OCI-LY3 (cell line): ENCODE data around the gene STK4.

Experiments used
- H2AFZ ChIP-seq: fragments of 200-600, 300-600 bp; shearing (Covaris generic); 2 replicates; pipeline ENCODE4 v1.6.0; 2014; ENCODE audit warnings: antibody characterized with exemption, low read depth, low read length
- H3K27ac ChIP-seq: fragments of 200-600, 300-600 bp; sonication (generic); 2 replicates; pipeline ENCODE4 v1.5.1; 2014; ENCODE audit warnings: mild to moderate bottlenecking, low read length, moderate library complexity, mixed read lengths
- H3K27me3 ChIP-seq: fragments of 200-600, 300-600 bp; sonication (generic); 2 replicates; pipeline ENCODE4 v1.6.1; 2014; ENCODE audit warnings: low read depth, low read length, mixed read lengths
- H3K36me3 ChIP-seq: fragments of 200-600, 300-600 bp; sonication (generic); replicated peaks from 2 replicates; pipeline ENCODE3; 2014; ENCODE audit warnings: low read depth, low read length, mixed read lengths
- H3K4me1 ChIP-seq: fragments of 300-600, 200-600 bp; sonication (generic); 2 replicates; pipeline ENCODE4 v1.6.1; 2014; ENCODE audit warnings: low read length, mixed read lengths
- H3K4me2 ChIP-seq: fragments of 200-600, 300-600 bp; sonication (generic); 2 replicates; pipeline ENCODE4 v1.6.1; 2014; ENCODE audit warnings: low read length, mixed read lengths
- H3K4me3 ChIP-seq: fragments of 300-600, 200-600 bp; sonication (generic); 2 replicates; pipeline ENCODE4 v1.5.1; 2014; ENCODE audit warnings: antibody characterized with exemption, mild to moderate bottlenecking, low read length, moderate library complexity
- H3K79me2 ChIP-seq: fragments of 300-600, 200-600 bp; shearing (Covaris generic); 2 replicates; pipeline ENCODE4 v1.6.1; 2014; ENCODE audit warnings: mild to moderate bottlenecking, low read length, mixed read lengths
- H3K9ac ChIP-seq: fragments of 300-600, 200-600 bp; shearing (Covaris generic); 2 replicates; pipeline ENCODE4 v1.6.0; 2014; ENCODE audit warnings: mild to moderate bottlenecking, low read length, moderate library complexity
- H3K9me3 ChIP-seq: fragments of 200-600, 300-600 bp; shearing (Covaris generic); 2 replicates; pipeline ENCODE4 v1.6.1; 2014; ENCODE audit warnings: low read length, mixed read lengths; ENCODE audit not compliant: insufficient read depth
- H4K20me1 ChIP-seq: fragments of 200-600, 300-600 bp; sonication (generic); 2 replicates; pipeline ENCODE4 v1.6.1; 2016; ENCODE audit warnings: low read length, mixed read lengths; ENCODE audit not compliant: insufficient read depth
- EZH2phosphoT487 ChIP-seq: fragments of 200-600 bp; shearing (Covaris generic); IDR thresholded peaks from 2 replicates; pipeline ENCODE4 v1.6.1; 2018; ENCODE audit warnings: antibody characterized with exemption, mixed run types, low read depth
- TF ChIP-seq, protein P1 (sequence below): fragments of 200-600, 300-600 bp; sonication (generic); IDR thresholded peaks from 2 replicates; pipeline ENCODE4 v1.5.1; 2014; ENCODE audit warnings: antibody characterized with exemption, low read length, low read depth

Gene STK4

GRCh38 chr20:45124365-45124764 lies 158.1 kb downstream of the STK4 start, which contains the start of gene WFDC12:
TSS of gene WFDC12 (minus strand) at chr20:45124465. CDS start at chr20:45124447, 18 bp downstream.
- H2AFZ ChIP-seq: no peak within 1 kb of the TSS
- no peak for TF ChIP-seq EZH2phosphoT487
- TF ChIP-seq, protein P1, sequence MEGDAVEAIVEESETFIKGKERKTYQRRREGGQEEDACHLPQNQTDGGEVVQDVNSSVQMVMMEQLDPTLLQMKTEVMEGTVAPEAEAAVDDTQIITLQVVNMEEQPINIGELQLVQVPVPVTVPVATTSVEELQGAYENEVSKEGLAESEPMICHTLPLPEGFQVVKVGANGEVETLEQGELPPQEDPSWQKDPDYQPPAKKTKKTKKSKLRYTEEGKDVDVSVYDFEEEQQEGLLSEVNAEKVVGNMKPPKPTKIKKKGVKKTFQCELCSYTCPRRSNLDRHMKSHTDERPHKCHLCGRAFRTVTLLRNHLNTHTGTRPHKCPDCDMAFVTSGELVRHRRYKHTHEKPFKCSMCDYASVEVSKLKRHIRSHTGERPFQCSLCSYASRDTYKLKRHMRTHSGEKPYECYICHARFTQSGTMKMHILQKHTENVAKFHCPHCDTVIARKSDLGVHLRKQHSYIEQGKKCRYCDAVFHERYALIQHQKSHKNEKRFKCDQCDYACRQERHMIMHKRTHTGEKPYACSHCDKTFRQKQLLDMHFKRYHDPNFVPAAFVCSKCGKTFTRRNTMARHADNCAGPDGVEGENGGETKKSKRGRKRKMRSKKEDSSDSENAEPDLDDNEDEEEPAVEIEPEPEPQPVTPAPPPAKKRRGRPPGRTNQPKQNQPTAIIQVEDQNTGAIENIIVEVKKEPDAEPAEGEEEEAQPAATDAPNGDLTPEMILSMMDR: no peak

GRCh38 chr20:45128099-45128498 lies 161.8 kb downstream of the STK4 start:
- H4K20me1 ChIP-seq: no peaks in the 10 kb centered on the region
- no peak overlapping the region for H2AFZ ChIP-seq
- no peaks in the 10 kb centered on the region for H3K36me3 ChIP-seq
- TF ChIP-seq, protein P1: no peak
- TF ChIP-seq EZH2phosphoT487: no peak
- no peak overlapping the region for H3K9ac ChIP-seq
- no peak overlapping the region for H3K27ac ChIP-seq
- no peak overlapping the region for H3K4me2 ChIP-seq
- H3K4me3 ChIP-seq: no peak overlapping the region
- no peaks in the 10 kb centered on the region for H3K9me3 ChIP-seq
- H3K79me2 ChIP-seq: no peaks in the 10 kb centered on the region
- H3K4me1 ChIP-seq: 0 out of 2 replicates have a peak, but pooled peaks cover 4% of the 10 kb centered on the region
- H3K27me3 ChIP-seq: no peaks in the 10 kb centered on the region

More at GRCh38 chr20:45124365-45124764, 158.1 kb downstream of the STK4 start, which contains the start of gene WFDC12:
- Histone ChIP-seq H3K27me3 (no peaks in the 10 kb centered on the region), H4K20me1 (no peaks in the 10 kb centered on the region), H3K4me3 (no peak within 1 kb of the TSS), H3K36me3 (no peaks in the 10 kb centered on the region), H3K4me2 (no peak within 1 kb of the TSS), H3K27ac (no peak within 1 kb of the TSS), H3K9ac (no peak within 1 kb of the TSS), H3K4me1 (no peaks in the 10 kb centered on the region), H3K79me2 (no peaks in the 10 kb centered on the region), H3K9me3 (no peaks in the 10 kb centered on the region)
